Thyroid gland (tissue), 4 donors: ENCODE results near the gene FAM181A. TPM values are rescaled to one million over a fixed set of nuclear protein-coding genes. Genes with fewer than 3 reads are reported as not detected.

Experiments used
- DNase-seq, 2 donors: peaks; one replicate each; pipeline ENCODE4 v3.0.0-alpha.2; 2019
- H3K27ac ChIP-seq, 3 donors: fragments of 200-600 bp; sonication (generic); 1 replicate in 2 of 3; 2 replicates in 1 of 3; pipeline ENCODE4 v1.5.1; 2016 to 2019; ENCODE audit warnings: mild to moderate bottlenecking in 1 of 3, moderate library complexity in 1 of 3
- H3K27me3 ChIP-seq: fragments of 200-600 bp; sonication (generic); one replicate; pipeline ENCODE4 v1.5.1; 2019
- H3K36me3 ChIP-seq, 2 donors: fragments of 200-600 bp; sonication (generic); one replicate each; pipeline ENCODE4 v1.5.1; 2016 to 2019
- H3K4me1 ChIP-seq, 2 donors: fragments of 200-600 bp; sonication (generic); one replicate each; pipeline ENCODE4 v1.5.1; 2017 to 2019
- H3K4me3 ChIP-seq, 3 donors: fragments of 200-600 bp; sonication (generic); replicated peaks in 1 of 3; 1 replicate in 2 of 3; 2 replicates in 1 of 3; pipeline ENCODE4 v1.5.1; 2016; ENCODE audit warnings: mild to moderate bottlenecking in 1 of 3
- H3K9me3 ChIP-seq: fragments of 200-600 bp; sonication (generic); one replicate; pipeline ENCODE4 v1.5.1; 2017
- POLR2A ChIP-seq, 2 donors: fragments of 450-650 bp; IDR thresholded peaks; one replicate each; pipeline ENCODE4 v1.6.1; 2017; ENCODE audit warnings: antibody characterized with exemption in 2 of 2, mild to moderate bottlenecking in 2 of 2, moderate library complexity in 1 of 2
- WGBS, 2 donors: methylation state at CpG; one replicate each; pipeline ENCODE4 v1.1.5; 2017; 5-methylcytosine and 5-hydroxymethylcytosine counted together
- intact Hi-C: fragments of 100-400 bp; cut with DNase I; formaldehyde crosslinking; loops from one replicate; pipeline ENCODE4 v1.15.1; 2023
- total RNA-seq, 4 donors: library from RNA; depleted of rRNA; stranded (reverse); fragments of >200 nt; gene quantifications; one replicate each; pipeline ENCODE4 v1.2.3, GENCODE V29; 2016
- TF ChIP-seq, protein P1 (sequence below), 6 experiments: fragments of 200-600 bp in 3 of 6; fragments of 450-650 bp in 3 of 6; sonication (generic) in 3 of 6; IDR thresholded peaks; one replicate each; pipeline ENCODE4 v1.5.1; 2016 to 2019; ENCODE audit warnings: antibody characterized with exemption in 6 of 6, mild to moderate bottlenecking in 2 of 6, inconsistent platforms in 1 of 6, moderate library complexity in 1 of 6

Gene FAM181A
- total RNA-seq, 4 donors from 2014 or later, result 0.40 to 3.6 (median 0.63) TPM

DNA sequence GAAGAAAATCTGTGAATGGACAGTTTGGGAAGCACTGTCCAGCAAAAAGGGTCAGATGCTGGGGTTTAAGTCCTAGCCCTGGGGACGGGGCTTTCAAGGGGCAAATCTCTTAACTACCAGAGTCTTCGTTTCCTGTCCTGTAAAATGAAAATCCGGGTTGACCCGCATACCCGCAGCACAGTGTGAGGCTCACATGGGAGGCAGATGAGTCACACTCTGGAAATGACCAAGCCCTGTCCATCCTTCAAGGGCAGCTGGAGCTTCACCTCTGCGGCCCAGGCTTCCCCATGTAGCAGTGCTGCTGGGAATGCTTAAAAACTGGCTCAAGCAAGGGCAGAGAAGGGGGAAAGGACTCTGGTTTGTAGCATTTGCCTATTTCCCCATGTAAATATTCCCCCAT is 19.0 kb downstream of the FAM181A start:
- Histone ChIP-seq H3K36me3 (no peaks in the 10 kb centered on the region), H3K27me3 (no peaks in the 10 kb centered on the region), H3K4me1 (no peaks in the 10 kb centered on the region), H3K4me3 (no peak overlapping the region), H3K9me3 (no peaks in the 10 kb centered on the region), H3K27ac (no peak overlapping the region)
- no peak for DNase-seq
- TF ChIP-seq, protein P1, sequence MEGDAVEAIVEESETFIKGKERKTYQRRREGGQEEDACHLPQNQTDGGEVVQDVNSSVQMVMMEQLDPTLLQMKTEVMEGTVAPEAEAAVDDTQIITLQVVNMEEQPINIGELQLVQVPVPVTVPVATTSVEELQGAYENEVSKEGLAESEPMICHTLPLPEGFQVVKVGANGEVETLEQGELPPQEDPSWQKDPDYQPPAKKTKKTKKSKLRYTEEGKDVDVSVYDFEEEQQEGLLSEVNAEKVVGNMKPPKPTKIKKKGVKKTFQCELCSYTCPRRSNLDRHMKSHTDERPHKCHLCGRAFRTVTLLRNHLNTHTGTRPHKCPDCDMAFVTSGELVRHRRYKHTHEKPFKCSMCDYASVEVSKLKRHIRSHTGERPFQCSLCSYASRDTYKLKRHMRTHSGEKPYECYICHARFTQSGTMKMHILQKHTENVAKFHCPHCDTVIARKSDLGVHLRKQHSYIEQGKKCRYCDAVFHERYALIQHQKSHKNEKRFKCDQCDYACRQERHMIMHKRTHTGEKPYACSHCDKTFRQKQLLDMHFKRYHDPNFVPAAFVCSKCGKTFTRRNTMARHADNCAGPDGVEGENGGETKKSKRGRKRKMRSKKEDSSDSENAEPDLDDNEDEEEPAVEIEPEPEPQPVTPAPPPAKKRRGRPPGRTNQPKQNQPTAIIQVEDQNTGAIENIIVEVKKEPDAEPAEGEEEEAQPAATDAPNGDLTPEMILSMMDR (IDR thresholded peaks at IDR 0.05), result no peak
- TF ChIP-seq POLR2A (IDR thresholded peaks at IDR 0.05), result no peak
- intact Hi-C loops, result no loop called here
- 55 to 70% methylated on average over 5 to 6 of the region's 6 CpGs for WGBS, 2 donors

DNA sequence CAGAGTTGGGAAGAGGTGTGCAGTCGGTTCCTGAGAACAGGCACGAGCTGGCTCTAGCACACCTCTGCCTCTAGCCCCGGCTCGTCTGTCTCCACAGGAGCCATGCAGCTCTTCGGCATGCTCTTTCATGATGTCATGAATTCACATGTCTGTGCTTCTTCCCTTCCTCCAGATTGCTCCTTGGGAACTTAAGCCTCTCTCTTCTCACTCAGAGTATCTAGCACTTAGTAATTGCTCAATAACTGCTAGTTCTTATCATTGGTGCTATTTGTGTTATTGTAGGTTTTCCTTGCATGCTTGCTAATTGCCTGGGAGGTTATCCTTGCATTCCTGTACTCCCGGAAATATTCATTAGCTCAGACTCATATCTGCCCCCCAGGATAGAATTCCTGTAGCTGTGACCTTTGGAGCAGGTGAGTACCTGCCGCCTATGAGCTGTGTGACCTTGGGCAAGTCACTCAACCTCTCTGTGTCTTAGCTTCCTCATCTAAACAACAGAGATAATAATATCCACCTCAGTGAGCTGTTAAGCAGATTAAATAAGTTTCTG is 19.5 kb downstream of the FAM181A start:
- intact Hi-C loops, result no loop called here
- 84 to 91% methylated on average over 7 of the region's 7 CpGs for WGBS, 2 donors
- H3K36me3 ChIP-seq, result no peaks in the 10 kb centered on the region
- no peaks in the 10 kb centered on the region for H3K4me1 ChIP-seq
- no peak for TF ChIP-seq POLR2A (IDR thresholded peaks at IDR 0.05)
- TF ChIP-seq, protein P1 (IDR thresholded peaks at IDR 0.05), result no peak
- H3K27ac ChIP-seq, result no peak overlapping the region
- no peak overlapping the region for H3K4me3 ChIP-seq
- DNase-seq, result no peak
- H3K27me3 ChIP-seq, result no peaks in the 10 kb centered on the region
- no peaks in the 10 kb centered on the region for H3K9me3 ChIP-seq

DNA sequence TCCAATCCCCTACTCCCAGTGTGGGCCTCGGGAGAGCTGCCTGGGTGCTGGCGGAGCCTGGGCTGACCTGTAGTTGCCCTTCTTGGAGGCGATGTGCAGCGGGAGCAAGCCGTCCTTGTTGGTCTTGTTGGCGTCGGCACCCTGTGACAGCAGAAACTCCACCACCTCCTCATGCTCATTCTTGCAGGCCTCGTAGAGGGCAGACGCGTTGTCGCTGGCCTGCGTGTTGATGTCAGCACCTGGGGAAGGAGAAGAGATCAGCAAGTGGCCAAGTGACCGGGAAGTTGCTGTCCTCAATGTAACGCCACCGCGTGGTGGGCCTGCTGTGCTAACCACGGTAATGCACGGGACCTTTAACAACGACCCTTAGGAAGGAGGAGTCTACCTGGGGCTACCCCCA is 20.1 kb downstream of the FAM181A start:
- intact Hi-C loops, result no loop called here
- no peak overlapping the region for H3K4me3 ChIP-seq
- no peaks in the 10 kb centered on the region for H3K27me3 ChIP-seq
- H3K4me1 ChIP-seq, result no peaks in the 10 kb centered on the region
- no peak overlapping the region for H3K27ac ChIP-seq
- DNase-seq, result no peak
- no peaks in the 10 kb centered on the region for H3K36me3 ChIP-seq
- no peaks in the 10 kb centered on the region for H3K9me3 ChIP-seq
- WGBS, 2 donors, result 70 to 74% methylated on average over 18 to 19 of the region's 19 CpGs
- TF ChIP-seq, protein P1 (IDR thresholded peaks at IDR 0.05), result no peak
- TF ChIP-seq POLR2A (IDR thresholded peaks at IDR 0.05), result no peak

DNA sequence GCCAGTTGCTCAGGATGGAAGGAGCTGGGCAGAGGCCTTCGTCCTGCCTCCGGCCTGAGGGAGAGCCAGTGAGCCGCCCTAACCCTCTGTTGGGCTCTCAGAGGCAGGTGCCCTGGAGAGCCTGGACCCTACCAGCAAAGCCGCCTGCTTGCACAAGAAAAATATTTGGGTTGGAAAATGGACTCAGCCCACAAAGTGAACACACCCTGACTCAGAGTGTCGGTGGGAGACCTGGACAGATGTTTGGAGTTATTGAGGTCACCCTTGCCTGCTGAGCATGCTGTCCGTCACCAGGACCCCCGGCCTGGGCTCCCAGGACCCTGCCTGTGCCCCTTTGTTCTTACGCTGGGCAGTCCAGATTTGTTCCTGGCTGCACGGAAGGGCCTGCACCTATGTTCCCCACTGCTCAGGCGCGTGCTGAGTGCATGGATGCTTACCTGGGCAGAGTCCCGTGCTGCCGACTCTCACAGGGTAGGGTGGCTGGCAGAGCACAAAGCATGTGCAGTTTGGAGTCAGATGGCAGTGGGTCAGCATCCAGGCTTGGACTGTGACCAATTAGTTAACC is 22.4 kb downstream of the FAM181A start:
- Histone ChIP-seq H3K4me3 (no peak overlapping the region), H3K27me3 (no peaks in the 10 kb centered on the region), H3K27ac (no peak overlapping the region), H3K4me1 (no peaks in the 10 kb centered on the region), H3K36me3 (no peaks in the 10 kb centered on the region), H3K9me3 (no peaks in the 10 kb centered on the region)
- intact Hi-C loops, result no loop called here
- TF ChIP-seq POLR2A (IDR thresholded peaks at IDR 0.05), result no peak
- TF ChIP-seq, protein P1 (IDR thresholded peaks at IDR 0.05), result no peak
- 98% methylated on average over 8 of the region's 13 CpGs; no CpG with 5 or more reads in 1 of the 2 donors for WGBS, 2 donors
- DNase-seq, result no peak

DNA sequence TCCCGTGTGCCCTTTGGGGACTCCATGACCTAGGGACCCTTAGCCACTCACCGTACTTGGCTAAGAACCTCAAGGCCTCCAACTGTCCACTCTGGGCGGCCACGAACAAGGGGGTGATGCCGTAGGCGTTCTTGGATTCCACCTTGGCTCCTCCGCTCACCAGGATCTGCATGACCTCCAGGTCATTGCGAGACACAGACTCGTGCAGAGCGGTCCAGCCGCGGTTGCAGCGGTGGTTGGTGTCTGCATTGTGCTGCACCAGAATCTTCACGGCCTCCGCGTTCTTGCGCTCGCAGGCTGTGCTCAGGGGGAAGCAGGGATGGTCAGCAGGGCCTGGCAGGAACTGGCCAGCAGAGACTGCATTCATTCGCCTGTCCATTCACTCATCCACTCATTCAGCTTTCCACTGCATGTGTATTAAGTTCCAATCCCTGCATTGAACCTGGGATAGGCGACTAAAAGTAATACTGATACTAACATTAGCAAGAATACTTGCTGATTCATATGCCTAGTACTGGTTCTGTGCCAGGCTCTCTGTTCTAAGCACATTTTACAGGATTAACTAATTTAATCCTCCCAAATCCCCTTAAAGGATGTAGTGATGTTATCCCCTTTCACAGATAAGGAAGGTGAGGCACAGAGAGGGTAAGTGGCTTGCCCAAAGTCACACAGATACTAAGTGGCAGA is 23.9 kb downstream of the FAM181A start:
- DNase-seq, result no peak
- Histone ChIP-seq H3K9me3 (no peaks in the 10 kb centered on the region), H3K27me3 (no peaks in the 10 kb centered on the region), H3K27ac (no peak overlapping the region), H3K4me1 (no peaks in the 10 kb centered on the region), H3K4me3 (no peak overlapping the region), H3K36me3 (no peaks in the 10 kb centered on the region)
- no peak for TF ChIP-seq POLR2A (IDR thresholded peaks at IDR 0.05)
- TF ChIP-seq, protein P1 (IDR thresholded peaks at IDR 0.05), result no peak
- WGBS, 2 donors, result 87 to 90% methylated on average over 20 of the region's 20 CpGs
- intact Hi-C loops, result no loop called here
